HG02798 (cell line): ENCODE data around the gene TAS1R3.

Experiments
- ATAC-seq: cut with Tn5 transposase; IDR thresholded peaks from one replicate; pipeline ENCODE4 v1.9.1; 2021; ENCODE audit warnings: mild to moderate bottlenecking; ENCODE audit not compliant: unreplicated experiment, poor library complexity

TAS1R3 gene

DNA sequence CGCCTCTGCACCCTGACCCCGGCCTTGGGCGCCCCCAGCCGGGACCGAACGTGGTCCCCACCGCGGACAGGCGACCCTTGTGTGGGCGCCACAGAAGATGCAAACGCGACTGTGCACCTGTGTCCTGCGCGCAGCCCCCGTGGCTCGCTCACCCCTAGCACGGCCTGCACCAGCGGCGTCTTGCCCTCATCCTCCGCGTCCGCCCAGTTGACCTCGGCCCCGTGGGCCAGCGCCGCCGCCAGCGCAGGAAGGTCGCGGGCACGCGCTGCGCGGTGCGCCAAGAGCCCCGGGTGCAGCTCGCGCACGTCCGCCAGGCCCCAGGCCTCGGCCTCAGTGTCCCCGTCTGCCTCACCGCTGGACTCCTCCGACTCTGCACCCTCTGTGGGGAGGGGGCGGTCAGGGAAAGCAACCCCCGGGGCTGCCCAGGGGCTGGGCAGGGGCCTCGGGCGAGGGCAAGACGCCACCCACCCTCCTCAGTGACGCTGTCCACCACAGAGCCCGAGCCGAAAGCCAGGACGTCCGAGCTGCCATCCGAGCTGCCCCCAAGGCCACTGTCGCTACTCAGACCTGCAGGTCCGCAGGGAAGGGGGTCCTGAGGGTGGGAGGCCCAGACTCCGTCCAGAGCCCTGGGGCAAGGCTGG lies 36.7 kb upstream of the TAS1R3 start:
- ATAC-seq, result no peak

DNA sequence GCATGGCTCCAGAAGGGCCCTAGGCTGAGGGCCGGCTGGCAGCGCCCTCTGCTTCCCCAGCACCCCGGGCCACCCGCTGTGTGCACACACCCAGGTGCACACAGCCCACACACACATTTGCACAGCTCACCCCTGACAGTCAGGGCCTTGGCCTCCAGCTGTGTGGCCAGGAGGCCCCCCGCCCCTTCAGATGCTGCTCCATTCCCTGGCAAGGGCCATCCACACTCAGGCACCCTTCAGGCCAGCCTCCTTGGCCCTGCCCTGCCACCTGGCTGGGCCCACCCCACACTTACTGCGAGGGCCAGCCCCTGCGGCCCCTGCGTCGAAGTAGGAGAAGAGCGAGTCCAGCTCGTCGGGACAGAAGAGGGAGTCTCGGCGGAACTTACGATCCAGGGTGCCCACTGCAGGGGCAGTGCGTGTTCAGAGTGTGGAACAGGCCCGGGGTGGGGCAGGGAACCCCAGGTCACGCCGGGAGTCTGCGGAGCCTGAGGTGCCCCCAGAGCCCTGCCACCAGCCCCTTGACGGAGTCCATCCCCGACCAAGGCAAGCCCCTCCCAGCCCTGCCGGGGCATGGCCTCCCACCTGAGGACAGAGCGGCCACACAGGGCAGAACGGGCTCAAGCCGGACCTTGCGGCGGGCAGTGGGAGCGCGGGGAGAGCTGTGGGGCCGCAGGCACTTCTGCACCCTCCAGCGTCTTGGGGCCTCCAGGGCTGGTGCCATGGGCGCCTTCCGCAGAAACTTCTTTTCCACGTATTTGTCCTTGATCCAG lies 35.7 kb upstream of the TAS1R3 start:
- ATAC-seq, result no peak

DNA sequence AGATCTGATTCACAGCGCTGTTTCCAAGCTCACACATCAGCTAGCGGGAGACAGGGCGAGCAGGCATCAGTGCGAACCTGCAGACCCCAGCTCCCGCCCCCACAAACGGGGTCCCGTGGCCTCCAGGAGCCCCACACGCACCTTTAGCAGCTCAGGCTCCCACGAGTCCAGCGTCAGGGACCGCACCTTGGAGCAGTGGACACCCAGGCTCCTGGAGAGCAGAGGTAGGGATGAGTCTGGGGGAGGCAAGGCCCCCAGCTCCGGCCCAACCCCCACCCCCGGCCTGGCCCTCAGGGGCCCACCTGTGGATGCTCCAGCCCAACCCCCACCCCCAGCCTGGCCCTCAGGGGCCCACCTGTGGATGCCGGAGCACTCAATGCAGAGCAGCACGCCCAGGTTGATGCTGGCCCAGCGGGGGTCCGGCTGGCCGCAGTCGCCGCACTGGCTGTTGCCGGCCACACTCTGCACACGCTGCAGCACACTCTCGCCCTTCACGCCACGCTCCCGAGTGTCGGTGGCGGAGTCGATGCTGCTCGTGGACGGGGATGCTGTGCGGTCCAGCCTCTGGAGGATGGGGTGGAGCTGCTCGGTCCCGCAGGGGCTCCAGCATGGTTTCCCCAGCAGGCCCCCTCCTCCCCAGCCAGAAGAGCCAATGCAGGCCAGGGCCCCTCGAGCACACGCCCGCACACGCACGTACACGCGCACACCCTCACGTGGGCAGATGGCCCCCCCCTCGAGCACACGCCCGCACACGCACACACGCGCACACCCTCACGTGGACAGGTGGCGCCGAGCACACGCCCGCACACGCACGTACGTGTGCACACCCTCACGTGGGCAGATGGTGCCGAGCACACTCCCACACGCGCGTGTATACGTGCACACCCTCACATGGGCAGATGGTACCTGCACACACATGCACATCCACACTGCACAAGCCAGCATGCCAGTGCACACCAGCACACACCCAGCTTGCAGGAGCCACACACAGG lies 34.7 kb upstream of the TAS1R3 start:
- no peak for ATAC-seq

DNA sequence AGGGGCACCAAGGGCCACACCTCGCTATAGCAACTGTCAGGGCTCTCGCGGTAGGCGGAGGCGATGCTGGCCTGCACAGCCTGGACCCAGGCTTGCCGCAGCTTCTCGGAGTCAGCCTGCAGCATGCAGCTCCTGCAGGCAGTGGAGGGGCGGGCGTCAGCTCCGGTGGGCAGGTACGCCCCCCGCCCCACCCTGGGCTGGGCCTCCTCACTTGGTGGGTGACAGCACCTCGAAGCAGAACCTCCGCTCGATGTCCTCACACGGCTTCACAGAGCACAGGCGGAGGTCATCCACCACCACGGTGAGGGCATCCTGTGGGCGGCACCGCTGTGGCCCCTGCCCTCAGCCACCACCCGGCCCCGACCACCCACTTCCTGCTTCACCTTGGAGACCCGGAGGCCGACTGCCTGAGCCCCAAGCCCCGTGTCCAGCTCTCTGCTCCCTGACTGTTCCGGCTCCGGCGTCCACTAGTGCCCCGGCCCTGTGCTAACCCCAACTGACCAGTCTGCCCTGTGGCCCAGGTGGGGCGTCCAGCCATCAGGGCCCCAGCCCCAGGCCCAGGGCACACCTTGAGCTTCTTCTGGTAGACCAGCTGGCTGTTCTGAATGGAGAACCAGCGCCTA lies 33.2 kb upstream of the TAS1R3 start:
- no peak for ATAC-seq

DNA sequence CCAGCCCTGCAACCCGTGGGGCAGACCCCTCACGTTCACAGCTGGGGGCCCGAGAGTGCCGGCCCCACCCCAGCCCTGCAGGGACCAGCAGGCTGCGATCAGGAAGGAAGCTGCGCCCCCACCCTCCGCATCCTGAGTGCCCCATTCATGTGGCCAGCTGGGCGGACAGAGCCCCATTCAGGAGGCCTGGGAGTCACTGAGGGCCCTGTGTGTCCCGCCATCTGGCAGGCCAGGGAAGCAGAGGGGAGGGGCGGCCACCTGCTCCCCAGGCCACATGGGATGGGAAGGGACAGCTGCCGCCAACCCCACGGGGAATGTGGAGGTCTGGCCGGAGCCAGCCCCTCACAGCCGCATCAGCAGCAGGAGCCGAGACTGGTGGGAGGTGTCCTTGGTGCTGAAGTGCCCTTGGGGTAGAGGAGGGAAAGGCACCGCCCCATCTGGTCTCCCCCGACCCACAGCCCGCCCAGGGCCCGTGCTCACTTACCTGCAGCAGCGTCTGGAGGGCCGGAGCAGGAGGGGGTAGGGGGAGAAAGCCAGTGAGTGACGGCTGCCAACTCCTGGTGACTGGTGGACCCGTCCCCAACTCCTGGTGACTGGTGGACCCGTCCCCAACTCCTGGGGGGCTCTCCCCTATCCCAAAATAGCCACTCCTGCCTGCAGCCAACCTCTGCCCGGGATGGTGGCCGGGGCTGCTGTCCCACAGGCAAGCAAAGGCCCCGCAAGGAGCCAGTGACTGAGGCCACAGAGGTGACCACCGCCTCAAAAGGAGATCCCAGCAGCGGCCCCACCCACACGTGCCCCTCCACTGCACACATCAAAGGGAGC lies 32.0 kb upstream of the TAS1R3 start:
- no peak for ATAC-seq

DNA sequence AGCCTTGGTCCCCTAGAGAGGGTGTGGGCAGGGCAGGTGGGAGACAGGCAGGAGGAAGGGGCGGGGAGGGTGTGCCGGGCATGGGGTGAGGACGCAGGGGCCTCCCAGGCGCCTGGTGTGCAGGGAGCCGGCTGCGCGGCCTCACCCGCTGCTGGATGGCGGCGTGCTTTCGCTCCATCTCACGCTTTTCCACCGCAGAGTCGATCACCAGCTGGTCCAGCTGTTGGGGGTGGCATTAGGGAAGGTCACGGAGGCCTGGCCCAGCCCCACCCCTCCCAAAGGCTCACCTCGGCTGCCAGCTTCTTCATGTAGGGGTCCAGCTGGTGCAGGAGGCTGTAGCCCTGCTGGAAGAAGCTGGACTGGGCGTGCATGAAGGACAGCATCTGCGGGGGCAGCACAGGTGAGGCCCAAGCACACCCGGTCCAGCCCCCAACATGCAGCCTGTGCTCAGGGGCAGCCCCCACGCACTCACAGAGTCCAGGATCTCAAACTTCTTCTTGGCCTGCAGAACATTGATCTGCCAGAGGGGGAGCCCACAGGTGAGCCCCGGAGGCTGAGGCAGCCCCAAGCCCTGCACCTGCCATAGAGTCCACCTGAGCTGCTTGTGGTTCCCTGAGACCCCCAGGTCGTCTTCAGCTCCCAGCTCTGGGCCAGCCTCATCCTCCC lies 31.3 kb upstream of the TAS1R3 start:
- ATAC-seq, result no peak

DNA sequence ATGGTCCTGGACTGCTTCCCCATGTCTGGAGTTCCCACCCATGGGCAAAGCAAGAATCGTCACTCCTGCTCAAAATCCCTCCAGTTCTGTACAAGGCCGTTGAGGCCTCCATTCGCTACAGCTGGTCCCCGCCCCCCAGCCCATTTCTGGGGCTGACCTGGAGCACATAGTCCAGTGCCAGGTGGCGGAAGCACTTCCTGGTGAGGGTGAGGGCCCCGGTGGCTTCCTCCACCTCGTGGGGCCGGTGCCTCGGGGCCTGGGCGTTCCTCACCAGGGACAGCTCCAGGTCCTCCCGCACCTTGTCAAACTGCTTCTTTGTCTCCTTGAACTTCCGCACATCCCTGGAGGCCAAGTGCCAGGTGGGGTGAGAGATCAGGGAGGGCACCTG lies 30.7 kb upstream of the TAS1R3 start:
- ATAC-seq, result no peak

DNA sequence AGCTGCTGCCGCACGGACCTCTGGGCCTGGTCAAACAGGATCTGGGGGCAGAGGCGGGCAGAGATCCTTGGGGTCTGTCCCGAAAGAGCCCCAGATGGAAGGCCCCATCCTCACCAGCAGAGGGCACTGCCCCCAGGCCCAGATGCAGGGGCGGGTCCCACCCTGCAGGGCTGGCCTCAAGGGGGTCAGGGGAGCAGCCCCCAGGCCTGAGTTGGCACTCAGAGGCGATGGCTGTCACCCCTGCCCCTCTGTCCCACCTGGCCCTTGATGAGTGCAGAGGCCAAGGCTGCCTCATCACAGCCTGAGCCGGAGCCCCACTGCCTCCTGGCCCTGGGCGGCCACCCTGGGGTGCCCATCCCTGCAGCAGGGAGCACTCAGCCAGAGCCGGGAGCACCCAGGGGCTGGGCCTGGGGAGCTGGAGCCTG lies 29.1 kb upstream of the TAS1R3 start:
- ATAC-seq, result no peak

DNA sequence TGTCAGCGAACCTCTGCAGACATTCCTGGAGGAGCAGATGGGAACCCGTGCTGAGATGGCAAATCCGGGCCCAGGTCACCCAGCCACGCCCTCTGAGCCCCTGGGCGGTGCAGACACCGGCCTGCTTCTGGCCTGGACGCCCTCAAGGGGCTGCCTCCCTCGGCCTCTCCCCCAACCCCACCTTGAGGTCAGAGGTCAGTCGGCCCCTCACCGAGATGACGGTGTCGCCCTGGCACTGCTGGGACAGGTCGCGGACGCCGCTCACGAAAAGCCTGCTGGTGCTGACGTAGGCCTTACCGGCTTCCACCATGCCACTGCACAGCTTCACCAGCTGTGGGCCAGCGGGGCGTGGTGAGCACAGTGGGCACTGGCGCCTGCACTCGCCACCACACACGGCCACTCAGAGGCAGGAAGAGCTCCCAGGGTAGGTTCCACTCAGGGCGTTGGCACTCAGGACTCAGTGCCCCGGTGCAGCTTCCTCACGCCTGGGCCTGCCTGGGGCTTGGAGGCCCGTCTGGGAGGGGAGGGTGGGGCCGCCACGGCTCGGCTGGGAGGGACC lies 28.1 kb upstream of the TAS1R3 start:
- no peak for ATAC-seq

DNA sequence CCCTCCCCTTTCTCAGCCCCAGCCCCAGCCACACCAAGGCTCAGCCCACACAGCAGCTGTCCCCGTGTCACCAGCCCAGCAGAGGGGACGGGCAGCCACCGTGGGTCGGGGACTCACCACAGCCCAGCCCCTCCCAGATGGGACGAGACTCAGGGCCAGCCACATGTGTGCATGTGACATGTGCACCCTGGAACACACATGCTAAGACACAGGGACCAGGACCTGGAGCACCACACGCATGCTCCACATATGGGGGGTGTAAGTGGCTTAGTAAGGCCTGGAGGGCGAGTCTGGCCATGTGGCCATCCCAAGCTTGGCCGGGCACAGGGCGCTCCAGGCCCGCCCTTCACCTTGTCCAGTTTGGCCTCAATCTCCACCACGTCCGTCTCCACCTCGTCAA lies 27.3 kb upstream of the TAS1R3 start:
- no peak for ATAC-seq

DNA sequence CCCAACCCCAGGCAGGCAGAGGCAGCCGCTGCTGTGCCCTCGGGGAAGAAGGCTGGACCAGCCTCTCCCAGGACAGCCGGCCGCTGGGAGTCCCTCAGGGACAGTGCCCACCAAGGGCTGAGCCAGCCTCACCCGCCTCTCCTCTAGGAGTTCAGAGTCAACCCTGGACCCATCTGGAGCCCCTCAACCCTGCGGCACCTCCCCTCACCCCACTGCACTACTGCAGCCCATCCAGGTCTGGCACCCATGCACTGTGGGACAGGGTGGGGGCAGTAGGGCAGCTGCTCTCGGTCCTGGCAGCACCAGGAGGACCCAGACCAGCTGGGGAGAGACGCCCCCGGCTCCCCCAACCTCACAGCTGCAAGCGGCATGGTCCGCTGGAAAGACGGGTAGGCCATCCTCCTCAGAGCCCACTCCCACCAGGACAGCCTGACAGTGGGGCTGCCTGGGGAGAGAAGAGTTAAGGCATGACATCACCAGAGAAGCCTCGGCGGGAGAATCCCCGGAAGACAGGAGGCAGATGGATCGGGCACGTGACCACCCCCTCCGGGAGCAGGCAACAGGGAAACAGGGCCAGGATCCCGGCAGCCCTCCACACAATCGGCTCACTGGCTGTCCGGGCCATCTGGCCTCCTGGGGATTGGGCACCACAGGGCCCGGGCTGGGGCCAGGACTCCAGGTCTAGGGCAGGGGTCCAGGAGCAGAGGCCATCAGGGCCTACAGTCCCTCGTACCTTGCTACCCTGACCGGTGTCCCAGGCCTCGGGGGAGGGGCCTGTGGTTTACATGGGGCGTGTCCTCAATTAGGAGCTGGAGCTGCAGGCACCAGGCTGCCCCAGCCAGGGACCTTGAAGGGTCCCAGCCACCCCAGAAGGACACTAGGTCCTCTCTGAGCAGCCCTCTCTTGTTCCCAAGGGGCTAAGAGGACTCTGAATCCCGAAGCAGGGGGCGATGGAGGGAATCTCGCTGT lies 26.5 kb upstream of the TAS1R3 start:
- no peak for ATAC-seq

DNA sequence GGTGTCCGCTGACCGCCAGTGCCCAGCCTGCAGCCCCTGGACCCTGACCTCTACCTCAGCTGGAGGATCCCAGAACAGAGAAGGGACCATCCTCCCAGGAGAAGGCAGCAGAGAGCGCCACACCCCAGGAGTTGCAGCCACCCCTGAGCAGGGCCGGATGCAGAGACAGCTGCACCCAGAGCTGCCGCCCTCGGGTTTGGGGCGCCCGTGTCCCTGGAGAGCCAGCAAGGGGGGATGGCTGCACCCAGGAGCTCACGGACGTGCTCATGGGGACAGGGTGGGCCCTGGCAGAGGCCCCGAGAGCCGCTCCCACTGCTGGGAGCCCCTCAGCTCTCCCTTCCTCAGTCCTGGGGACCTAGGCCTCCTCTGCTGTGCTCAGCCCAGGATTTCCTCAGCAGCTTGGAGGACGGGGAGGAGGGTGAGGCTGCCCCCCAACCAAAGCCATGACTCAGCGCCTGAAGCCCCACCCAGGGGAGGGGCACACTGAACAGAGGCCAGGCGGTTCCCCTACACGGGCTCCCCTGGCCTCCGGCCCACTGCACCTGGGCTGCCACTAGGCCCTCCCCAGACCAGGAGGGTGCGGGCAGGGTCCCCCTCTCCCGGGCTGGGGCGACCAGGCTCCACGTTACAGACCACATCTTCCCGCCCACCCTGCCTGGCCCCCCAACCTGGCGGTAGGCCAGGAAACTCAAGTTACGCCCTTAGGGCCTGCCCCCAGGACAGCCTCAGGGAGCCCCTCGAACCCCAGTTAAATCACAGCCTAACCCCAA lies 25.6 kb upstream of the TAS1R3 start:
- no peak for ATAC-seq

DNA sequence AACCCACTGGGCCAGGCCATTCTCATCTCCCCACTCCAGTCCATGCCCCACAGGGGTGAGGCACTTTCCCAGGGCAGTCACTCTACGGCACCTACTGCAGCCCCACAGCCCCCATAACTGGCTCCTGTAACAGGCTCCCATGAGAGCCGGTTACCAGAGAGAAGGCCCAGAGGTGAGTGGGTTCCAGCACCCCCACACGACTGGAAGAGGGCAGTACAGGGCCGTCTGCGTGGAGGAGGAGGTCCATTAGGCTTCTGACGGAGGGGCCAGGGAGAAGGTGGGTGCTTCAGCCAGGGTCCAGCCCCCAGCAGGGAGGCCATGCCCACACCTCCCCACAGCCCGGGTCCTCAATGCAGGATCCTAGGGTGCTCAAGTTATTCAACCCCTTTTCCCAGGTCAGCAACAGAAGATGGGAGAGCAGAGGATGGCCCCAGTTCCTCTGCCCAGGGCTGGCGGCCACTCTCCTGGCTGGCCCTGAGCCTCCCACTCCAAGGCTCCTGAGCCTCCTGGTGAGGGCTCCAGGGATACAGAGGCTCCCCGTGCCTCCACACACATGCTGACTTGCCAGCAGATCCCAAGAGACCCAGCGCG lies 24.9 kb upstream of the TAS1R3 start:
- ATAC-seq, result no peak

DNA sequence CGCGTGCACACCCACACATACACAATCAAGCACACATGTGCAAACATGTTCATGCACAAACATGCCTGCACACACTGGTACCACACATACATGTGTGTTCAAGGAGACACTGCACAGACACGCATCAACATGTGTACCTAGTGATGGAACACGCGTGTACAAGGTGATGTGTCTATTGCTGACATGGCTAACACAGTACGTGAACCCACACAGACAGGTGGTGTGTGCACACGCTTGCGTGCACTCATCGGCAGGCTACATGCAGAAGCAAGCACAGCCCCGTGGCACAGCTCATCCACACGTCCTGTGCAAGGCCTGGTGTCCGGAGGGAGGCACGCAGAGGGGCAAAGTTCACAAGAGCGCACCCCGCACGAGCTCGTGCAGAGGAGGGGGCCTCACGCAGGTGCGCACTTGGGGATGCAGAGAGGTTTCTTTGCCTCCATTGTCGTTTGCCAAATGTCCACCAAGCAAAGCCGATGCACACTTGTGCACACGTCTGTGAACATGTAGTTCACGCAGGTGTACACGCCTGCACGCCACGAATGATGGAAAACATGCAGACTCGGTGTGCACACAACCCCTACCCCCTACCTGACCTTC lies 24.3 kb upstream of the TAS1R3 start:
- ATAC-seq, result no peak

DNA sequence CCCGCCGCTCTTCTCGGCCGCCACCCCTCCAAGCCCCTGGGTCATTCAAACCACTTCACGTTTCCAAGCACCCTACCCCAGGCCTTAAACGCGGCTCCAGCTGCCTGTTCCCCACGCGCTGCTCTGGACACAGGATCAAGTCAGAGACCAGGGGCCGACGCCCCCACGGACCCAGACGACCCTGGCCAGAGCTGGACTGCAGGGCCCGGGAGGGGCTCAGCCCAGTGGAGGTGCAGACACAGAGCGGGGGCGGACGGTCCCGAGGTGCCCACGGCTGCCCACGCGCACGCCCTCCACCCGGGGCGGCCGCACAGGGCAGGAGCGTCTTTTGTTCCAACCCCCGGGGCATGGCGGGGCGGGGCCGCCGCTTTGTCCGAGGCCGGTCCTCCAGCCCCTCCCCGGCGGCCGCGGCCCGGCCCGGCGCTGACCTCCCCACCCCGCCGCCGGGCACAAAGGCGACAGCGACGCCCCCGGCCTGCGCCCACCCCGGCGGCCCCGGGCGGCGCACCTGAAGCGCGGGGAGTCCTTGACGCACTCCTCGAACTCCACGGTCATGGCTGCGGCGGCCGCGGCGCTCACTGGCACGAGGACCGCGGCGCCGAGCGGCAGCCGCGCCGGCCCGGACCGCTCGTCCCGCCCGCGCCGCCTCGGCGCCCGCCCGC lies 23.7 kb upstream of the TAS1R3 start:
- ATAC-seq, result peak; percentile 6
